Measurements from ENCODE around the gene TFDP2. TPM values are rescaled to one million over a fixed set of nuclear protein-coding genes. Genes with fewer than 3 reads are reported as not detected.

Gene TFDP2
- total RNA-seq, 1 experiment from 2014 or later = 76.0 TPM

DNA sequence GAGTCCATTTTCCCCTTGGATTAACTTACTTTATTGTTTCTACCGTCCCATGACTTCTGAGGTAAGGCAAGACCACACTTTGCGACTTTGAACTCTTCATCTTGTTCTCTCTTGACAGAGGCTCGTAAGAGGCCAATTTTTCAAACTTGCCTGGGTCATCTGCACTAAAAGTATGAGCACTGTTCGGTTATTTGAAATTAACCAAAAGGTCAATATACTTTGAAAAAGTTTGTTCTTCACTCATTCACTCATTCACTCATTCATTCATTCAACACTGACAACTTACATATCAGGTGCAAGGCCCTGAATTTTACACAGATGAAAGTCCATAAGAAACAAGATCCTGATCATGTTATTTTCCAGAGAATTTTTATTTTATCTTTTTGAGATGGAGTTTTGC, 215.0 kb downstream of the TFDP2 start:
- Histone ChIP-seq H2BK120ac (ENCODE audit: low read depth, low read length, poor library complexity, severe bottlenecking) (no peak overlapping the region), H2BK5ac (ENCODE audit: insufficient read length, low read length) (no peak overlapping the region), H3K23ac (ENCODE audit: insufficient read length, low read depth, low read length) (no peak overlapping the region), H2BK20ac (ENCODE audit: low read depth, low read length, poor library complexity, severe bottlenecking) (no peak overlapping the region), H3K9me3 (ENCODE audit: control insufficient read depth, low read depth, low read length) (no peaks in the 10 kb centered on the region), H3K9ac (ENCODE audit: extremely low read depth, insufficient read length, low read length) (no peak overlapping the region), H3K56ac (ENCODE audit: insufficient read length, low read depth, low read length) (no peak overlapping the region), H2BK12ac (ENCODE audit: insufficient read length, low read depth, low read length) (no peak overlapping the region), H3K23me2 (ENCODE audit: insufficient read length, low read depth, low read length, poor library complexity, severe bottlenecking) (no peaks in the 10 kb centered on the region), H2BK15ac (ENCODE audit: low read depth, low read length) (no peak overlapping the region), H3T11ph (ENCODE audit: low read length) (no peak overlapping the region), H3K27ac (ENCODE audit: insufficient read length, low read depth, low read length) (no peak overlapping the region), H3K4me2 (ENCODE audit: insufficient read depth, insufficient read length, low read length) (no peak overlapping the region), H3K14ac (ENCODE audit: insufficient read depth, low read length) (no peak overlapping the region), H4K8ac (replicated peaks; ENCODE audit: insufficient read length, low read depth, low read length) (no peak overlapping the region), H3K4ac (ENCODE audit: low read depth, low read length) (no peak overlapping the region), H3K4me1 (ENCODE audit: insufficient read depth, low read length) (no peaks in the 10 kb centered on the region), H4K20me1 (ENCODE audit: control insufficient read depth, insufficient read depth, insufficient read length) (no peaks in the 10 kb centered on the region), H2AFZ (ENCODE audit: low read length) (no peak overlapping the region), H4K5ac (ENCODE audit: insufficient read length, low read depth, low read length) (no peak overlapping the region), H3K79me2 (ENCODE audit: insufficient read depth, low read length) (no peaks in the 10 kb centered on the region), H3K79me1 (ENCODE audit: insufficient read depth, low read depth, low read length, poor library complexity, severe bottlenecking) (no peaks in the 10 kb centered on the region), H2AK5ac (ENCODE audit: insufficient read length, low read length) (no peak overlapping the region), H4K91ac (ENCODE audit: insufficient read length, low read depth, low read length) (no peak overlapping the region), H3K27me3 (ENCODE audit: insufficient read depth, low read length) (no peaks in the 10 kb centered on the region), H3K18ac (ENCODE audit: insufficient read length, low read depth, low read length) (no peak overlapping the region)
- no peak for DNase-seq
- Mint-ChIP-seq H3K36me3 (ENCODE audit: insufficient read depth in 1 of 3, low read depth in 3 of 3) (no peaks in the 10 kb centered on the region), H3K27me3 (ENCODE audit: low read depth) (no peaks in the 10 kb centered on the region), H3K9me3 (no peaks in the 10 kb centered on the region), H3K4me3 (no peak overlapping the region), H3K4me1 (peaks cover 4 to 5% of the 10 kb centered on the region in 2 experiments), H3K27ac (no peak overlapping the region)
- no peak for TF ChIP-seq CTCF (conservative IDR thresholded peaks at IDR 0.05)
- no CpG with 5 or more reads among the region's 4 CpGs for WGBS (ENCODE audit: extremely low coverage, insufficient read length, low lambda C conversion rate)
